LNCAP (cell line): Measurements from ENCODE around the gene ZFR2.

Experiments
- TF ChIP-seq, protein P1 (sequence below): fragments of 450-650 bp; IDR thresholded peaks from 2 replicates; pipeline ENCODE4 v1.5.1; 2017; ENCODE audit warnings: mild to moderate bottlenecking

ZFR2 gene

DNA sequence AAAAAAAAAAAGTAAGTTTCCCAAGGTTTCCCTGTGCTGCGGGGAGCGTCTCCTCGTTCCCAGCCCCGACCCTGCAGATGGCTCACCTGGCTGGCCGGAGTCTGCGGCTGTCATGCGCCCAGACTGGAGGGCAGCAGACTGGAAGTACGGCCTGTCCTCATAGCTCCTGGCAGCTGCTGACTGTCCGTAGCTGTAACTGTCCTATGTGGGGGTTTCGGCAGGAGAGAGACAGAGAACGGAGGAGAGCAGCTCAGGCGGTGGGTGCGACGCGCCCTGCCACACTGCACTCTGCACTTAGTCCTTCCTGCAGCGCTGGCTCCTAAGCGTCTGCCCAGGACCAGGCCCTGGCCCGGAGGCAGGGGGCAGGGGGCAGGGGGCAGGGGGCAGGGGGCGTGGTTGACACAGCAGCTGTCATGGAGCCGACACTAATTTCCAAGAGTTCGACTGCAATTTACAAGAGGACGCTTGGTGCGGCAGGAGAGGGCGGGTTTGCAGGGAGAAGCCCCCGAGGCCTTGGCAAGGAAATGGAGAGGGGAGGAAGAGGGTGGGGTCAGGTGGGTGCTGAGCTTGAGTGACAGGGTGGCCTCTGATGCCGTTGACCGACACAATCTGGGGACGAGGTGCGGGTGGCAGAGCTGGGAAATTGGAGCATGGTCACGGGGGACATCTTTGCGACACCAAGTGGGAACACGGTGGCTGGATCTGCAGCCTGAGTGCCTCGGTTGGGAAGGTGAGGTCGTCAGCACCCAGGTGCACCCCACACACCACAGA is 35.1 kb downstream of the ZFR2 start:
- TF ChIP-seq, protein P1, sequence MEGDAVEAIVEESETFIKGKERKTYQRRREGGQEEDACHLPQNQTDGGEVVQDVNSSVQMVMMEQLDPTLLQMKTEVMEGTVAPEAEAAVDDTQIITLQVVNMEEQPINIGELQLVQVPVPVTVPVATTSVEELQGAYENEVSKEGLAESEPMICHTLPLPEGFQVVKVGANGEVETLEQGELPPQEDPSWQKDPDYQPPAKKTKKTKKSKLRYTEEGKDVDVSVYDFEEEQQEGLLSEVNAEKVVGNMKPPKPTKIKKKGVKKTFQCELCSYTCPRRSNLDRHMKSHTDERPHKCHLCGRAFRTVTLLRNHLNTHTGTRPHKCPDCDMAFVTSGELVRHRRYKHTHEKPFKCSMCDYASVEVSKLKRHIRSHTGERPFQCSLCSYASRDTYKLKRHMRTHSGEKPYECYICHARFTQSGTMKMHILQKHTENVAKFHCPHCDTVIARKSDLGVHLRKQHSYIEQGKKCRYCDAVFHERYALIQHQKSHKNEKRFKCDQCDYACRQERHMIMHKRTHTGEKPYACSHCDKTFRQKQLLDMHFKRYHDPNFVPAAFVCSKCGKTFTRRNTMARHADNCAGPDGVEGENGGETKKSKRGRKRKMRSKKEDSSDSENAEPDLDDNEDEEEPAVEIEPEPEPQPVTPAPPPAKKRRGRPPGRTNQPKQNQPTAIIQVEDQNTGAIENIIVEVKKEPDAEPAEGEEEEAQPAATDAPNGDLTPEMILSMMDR: no peak

DNA sequence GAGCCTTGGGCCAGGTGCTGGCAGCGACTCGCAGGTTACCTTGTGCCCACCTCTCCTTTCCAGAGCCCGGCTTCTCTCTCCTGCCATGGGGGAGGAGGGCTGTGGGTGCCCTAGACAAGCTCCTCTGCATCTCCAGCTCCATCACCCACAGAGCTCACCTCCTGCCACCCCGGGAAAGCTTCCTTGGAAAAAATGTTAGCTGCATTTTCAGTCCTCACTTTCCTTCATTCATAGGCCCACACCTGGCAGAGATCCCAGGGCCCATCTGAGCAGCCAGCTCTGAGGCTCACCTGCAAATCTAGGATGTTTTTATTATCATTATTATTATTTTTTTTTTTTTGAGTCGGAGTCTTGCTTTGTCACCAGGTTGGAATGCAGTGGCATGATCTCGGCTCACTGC is 36.8 kb downstream of the ZFR2 start:
- TF ChIP-seq, protein P1: no peak

DNA sequence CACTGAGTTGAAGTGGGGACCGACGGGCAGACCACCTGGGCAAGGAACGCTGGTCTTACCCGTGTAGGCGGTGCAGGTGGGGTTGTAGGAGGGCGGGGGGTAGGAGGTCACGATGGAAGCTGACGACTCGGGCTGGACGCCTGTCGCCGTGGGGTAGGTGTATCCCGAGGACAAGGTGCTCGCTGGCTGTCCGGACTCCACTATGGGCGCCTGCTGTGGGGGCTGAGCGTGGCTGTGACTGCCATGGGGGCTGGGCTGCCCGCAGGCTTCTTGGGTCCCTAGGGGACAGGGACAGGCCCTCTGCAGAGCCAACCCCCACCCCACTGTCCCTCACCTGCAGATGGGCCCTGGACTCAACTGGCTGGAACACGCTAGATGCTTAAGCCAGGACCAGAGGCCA is 37.2 kb downstream of the ZFR2 start:
- TF ChIP-seq, protein P1: no peak

DNA sequence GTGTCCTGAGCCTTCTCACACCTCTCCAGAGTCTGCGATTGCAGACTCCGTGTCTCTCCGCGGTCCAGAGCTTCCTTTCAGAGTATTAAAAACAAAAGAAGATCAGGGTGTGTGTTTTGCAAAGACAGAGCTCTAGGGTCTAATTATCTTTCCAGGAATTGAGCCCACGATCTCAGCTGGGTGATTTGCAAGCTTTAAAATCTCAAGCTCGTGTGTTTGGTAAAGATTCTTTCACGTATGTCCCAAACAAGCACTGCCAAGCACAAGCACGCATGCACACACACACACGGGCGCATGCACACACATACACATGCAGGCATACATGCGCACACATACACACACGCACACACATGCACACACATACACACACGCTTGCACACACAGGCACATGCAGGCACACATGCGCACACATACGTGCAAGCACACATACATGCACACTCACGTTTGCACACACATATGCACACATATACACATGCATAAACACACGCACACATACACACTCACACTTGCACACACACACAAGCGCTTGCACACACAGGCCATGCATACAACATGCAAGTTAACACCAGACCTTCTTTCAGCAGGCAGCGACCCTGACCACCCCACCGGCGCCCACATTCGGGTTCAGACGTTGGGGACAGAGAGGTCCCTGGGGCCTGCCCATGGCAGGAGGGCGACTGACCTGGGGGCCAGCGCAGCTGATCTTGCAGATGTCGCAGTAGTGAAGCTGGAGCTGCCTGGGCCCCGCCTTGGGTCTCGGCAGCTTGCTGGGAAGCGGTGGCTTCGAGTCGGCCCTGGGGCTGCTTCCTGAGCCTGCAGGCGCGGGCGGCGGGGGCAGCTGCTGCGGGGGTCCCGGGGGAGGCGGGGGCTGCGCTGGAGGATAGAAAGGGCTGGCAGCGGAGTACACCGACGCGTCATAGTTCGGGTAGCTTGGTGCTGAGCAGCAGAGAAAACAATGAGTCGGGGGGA is 37.9 kb downstream of the ZFR2 start:
- TF ChIP-seq, protein P1: no peak

DNA sequence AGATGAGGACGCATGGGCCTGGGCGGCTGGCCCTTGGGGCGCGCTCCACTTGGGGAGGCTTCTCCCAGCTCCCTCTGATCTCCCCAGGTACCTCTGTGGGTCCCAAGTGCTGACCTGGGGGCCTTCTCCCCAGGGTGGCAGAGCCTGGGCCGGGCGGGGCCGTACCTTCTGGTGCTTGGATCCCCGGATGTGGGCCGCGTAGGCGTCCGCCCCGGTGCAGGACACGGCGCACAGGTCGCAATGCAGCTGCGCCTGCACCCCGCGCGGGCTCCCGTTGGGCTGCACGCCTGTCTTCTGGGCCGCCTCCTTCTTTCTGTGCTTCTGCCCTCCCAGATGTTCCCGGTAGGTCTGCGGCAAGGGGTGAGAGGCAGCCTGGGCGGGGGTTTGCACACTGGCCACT is 41.5 kb downstream of the ZFR2 start:
- TF ChIP-seq, protein P1: no peak

DNA sequence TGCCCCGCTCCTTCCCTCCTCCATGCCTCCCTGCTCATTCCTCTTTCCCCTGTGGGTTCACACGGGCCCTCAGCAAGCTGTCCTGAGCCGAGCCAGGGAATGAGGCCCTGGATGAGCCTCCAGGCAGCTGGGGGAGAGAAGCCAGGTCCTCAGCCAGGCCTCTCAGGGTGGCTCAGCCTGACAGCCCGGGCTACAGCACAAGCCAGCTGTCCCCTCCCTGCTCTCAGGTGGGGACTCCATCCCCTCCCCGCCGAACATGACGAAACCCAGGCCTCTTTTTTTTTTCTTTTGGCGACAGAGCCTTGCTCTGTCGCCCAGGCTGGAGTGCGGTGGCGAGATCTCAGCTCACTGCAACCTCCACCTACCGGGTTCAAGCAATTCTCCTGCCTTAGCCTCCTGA is 42.7 kb downstream of the ZFR2 start:
- TF ChIP-seq, protein P1: no peak

DNA sequence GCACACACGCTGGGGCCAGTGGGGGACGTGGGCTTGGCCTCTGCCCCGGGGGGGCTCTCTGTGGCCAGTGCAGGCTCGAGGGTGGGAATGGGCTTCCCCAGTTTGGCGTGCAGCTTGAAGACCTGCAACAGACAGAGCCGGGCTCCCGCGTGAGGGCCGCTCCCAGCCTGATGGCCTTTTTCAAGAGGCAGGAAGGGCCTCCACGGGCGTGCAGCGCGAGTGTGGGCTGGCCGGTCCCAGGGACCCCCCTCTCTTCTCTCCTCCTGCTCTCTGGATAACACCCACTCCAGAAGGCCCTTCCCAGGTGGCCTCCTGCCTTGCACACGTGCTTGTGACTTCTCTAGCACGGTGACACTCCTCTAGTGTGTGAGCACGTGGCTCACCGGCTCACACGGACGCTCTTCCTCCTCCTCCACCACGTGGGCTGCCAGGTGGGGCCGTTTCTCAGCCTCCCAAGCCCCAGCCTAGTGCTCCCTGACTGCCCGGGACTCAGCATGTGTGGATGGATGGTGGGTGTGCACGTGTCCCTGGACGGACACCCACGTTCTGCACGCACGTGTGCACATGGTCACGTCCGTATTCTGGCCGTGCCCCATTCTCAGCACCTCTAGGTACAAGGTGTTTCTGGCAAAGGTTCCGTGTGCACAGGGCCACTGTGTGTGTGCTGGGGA is 43.4 kb downstream of the ZFR2 start:
- TF ChIP-seq, protein P1: no peak
